Measurements from ENCODE around the gene FGD3.
"Not testable (repeated sequence)": the region's sequence is repeated elsewhere in the genome, so short reads cannot be mapped to it uniquely, and the experiment has no call there.

Gene FGD3

DNA sequence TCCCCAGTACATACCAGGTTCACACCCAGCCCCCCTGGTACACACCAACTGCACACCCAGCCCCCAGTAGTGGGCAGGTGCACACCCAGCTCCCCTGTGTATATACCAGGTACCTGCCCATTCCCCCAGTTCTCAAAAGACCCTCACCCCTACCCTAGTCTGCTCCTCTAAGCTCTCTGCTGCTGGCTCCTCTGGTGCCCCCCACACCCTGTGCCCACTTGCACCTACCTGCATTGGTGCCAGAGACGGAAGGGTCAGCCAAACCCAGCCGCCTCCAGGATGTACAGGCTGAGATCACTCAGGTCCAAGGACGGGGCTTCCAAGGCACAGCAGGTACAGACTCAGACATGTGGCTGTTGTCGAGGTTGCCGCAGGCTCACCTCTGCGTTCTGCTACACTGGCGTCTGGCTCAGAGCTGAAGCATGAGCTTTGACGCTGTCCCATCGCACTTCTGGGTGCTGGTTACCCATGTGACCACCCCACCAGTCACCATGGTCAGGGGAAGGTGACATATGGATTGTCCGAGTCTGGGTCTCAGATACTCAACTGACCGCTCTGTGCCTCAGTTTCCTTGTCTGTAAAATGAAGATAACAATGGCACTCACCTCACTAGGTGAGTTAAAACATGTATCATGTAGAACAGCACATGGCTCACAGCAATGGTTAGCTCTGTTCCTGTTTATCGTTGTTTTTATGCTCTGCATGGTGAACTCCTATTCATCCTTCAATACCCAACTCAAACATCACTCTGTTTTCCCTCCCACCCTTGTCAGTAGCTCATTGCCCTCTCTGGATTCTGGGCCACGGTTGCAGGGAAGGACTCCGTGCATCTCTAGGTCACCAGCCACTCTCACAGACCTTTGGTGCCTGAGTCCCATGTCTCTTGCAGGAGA lies 65.9 kb downstream of the FGD3 start:
- H3K4me3 ChIP-seq (ENCODE audit: low read depth in 1 of 2, low read length in 2 of 2): no peak overlapping the region
- H3K27me3 ChIP-seq (ENCODE audit: low read depth, low read length): no peaks in the 10 kb centered on the region
- H3K4me1 ChIP-seq (ENCODE audit: control insufficient read depth in 1 of 2, insufficient read depth in 2 of 2, low read length in 2 of 2): no peaks in the 10 kb centered on the region
- peaks cover 3 to 5% of the 10 kb centered on the region in 2 donors for H3K36me3 ChIP-seq (ENCODE audit: control insufficient read depth in 1 of 2, insufficient read depth in 2 of 2, low read length in 2 of 2)
- no peaks in the 10 kb centered on the region for H3K9me3 ChIP-seq (ENCODE audit: control insufficient read depth in 1 of 2, low read length in 2 of 2)
- H3K27ac ChIP-seq (ENCODE audit: low read length): no peak overlapping the region

DNA sequence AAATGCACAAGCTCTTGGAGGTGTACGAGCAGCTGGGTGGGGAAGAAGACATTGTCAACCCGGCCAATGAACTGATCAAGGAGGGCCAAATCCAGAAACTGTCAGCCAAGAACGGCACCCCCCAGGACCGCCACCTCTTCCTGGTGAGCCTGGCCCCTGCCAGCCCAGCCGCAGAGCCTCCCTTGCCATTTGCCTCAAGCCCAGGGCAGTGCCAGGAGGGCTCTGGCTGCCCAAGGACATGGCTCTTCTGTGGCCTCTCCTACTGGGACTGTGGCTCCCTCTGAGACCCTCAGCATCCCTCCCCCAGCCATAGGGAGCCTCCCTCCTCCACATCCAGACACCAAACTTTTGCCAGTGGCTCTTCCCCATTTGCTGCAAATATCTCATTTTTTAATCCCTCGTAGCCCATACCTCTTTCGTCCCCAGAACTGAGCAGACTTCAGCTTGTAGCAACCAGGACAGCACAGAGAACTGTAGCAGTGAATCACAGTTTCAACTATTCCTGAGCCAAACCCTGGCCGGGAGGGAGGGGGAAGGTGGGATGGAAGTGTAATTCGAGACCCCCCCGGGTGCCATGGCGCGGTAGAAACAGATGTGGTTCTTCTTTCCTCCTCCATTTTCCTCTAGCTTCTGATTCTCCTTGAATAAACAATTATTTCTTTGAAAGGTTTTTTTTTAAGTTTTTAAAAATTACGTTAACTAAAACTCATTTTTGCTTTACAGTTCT lies 66.7 kb downstream of the FGD3 start:
- no peaks in the 10 kb centered on the region for H3K9me3 ChIP-seq (ENCODE audit: control insufficient read depth in 1 of 2, low read length in 2 of 2)
- H3K4me3 ChIP-seq (ENCODE audit: low read depth in 1 of 2, low read length in 2 of 2): no peak overlapping the region
- H3K27me3 ChIP-seq (ENCODE audit: low read depth, low read length): no peaks in the 10 kb centered on the region
- no peak overlapping the region for H3K27ac ChIP-seq (ENCODE audit: low read length)
- H3K4me1 ChIP-seq (ENCODE audit: control insufficient read depth in 1 of 2, insufficient read depth in 2 of 2, low read length in 2 of 2): no peaks in the 10 kb centered on the region
- H3K36me3 ChIP-seq (ENCODE audit: control insufficient read depth in 1 of 2, insufficient read depth in 2 of 2, low read length in 2 of 2): peaks cover 3 to 5% of the 10 kb centered on the region in 2 donors

DNA sequence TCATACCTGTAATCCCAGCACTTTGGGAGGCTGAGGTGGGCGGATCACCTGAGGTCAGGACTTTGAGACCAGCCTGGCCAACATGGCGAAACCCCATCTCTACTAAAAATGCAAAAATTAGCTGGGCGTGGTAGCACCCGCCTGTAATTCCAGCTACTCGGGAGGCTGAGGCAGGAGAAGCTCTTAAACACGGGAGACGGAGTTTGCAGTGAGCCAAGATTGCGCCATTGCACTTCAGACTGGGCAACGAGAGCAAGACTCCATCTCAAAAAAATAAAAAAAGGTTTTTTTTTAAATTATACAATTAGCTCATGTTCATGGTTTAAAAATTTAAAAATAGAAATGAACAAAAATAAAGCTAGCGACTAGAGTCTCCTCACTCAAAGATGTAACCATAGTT lies 67.9 kb downstream of the FGD3 start:
- H3K27ac ChIP-seq (ENCODE audit: low read length); H3K36me3 ChIP-seq (ENCODE audit: control insufficient read depth in 1 of 2, insufficient read depth in 2 of 2, low read length in 2 of 2); H3K4me1 ChIP-seq (ENCODE audit: control insufficient read depth in 1 of 2, insufficient read depth in 2 of 2, low read length in 2 of 2); H3K4me3 ChIP-seq (ENCODE audit: low read depth in 1 of 2, low read length in 2 of 2); H3K9me3 ChIP-seq (ENCODE audit: control insufficient read depth in 1 of 2, low read length in 2 of 2); H3K27me3 ChIP-seq (ENCODE audit: low read depth, low read length): not testable (repeated sequence)

DNA sequence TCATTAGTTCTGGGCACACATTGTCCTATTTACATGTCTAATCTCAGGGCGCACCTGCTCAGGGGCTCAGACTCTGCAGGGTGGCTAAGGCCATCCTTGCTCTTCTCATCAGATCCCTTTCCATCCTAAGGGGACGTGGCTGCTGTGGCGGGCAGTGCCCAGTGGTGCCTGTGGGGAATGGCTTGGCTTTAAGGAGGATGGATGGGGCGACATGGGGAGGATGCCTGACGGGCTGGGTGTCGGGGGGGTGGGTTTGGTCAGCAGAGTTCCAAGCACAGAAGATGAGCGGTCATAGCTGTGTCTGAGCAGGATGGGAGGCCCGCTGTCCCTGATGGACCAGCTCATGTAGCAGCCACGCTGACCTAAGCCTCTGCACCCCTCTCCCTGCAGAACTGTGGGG lies 70.3 kb downstream of the FGD3 start:
- Histone ChIP-seq H3K4me3 (ENCODE audit: low read depth in 1 of 2, low read length in 2 of 2) (no peak overlapping the region), H3K9me3 (ENCODE audit: control insufficient read depth in 1 of 2, low read length in 2 of 2) (no peaks in the 10 kb centered on the region), H3K36me3 (ENCODE audit: control insufficient read depth in 1 of 2, insufficient read depth in 2 of 2, low read length in 2 of 2) (peaks cover 3 to 9% of the 10 kb centered on the region in 2 donors), H3K4me1 (ENCODE audit: control insufficient read depth in 1 of 2, insufficient read depth in 2 of 2, low read length in 2 of 2) (no peaks in the 10 kb centered on the region), H3K27ac (ENCODE audit: low read length) (no peak overlapping the region), H3K27me3 (ENCODE audit: low read depth, low read length) (no peaks in the 10 kb centered on the region)

DNA sequence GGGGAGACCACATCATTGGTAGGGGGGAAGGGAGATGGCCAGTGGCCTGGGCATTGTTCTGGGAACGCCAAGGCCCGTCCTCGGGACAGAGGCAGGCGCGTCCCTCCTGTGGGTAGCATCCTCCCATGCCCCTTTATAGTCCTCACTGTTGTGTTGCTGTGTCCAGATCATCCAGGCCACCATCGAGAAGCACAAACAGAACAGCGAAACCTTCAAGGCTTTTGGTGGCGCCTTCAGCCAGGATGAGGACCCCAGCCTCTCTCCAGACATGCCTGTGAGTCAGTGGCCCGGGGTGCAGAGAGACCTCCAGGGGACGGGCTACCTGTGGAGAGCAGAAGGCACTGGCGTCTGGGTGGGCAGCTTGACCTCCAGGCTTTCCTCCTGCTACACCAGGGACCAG lies 72.8 kb downstream of the FGD3 start:
- H3K27me3 ChIP-seq (ENCODE audit: low read depth, low read length): no peaks in the 10 kb centered on the region
- no peaks in the 10 kb centered on the region for H3K9me3 ChIP-seq (ENCODE audit: control insufficient read depth in 1 of 2, low read length in 2 of 2)
- no peak overlapping the region for H3K4me3 ChIP-seq (ENCODE audit: low read depth in 1 of 2, low read length in 2 of 2)
- H3K4me1 ChIP-seq (ENCODE audit: control insufficient read depth in 1 of 2, insufficient read depth in 2 of 2, low read length in 2 of 2): no peaks in the 10 kb centered on the region
- no peak overlapping the region for H3K27ac ChIP-seq (ENCODE audit: low read length)
- H3K36me3 ChIP-seq (ENCODE audit: control insufficient read depth in 1 of 2, insufficient read depth in 2 of 2, low read length in 2 of 2): peaks cover 0 to 4% of the 10 kb centered on the region in 2 donors

DNA sequence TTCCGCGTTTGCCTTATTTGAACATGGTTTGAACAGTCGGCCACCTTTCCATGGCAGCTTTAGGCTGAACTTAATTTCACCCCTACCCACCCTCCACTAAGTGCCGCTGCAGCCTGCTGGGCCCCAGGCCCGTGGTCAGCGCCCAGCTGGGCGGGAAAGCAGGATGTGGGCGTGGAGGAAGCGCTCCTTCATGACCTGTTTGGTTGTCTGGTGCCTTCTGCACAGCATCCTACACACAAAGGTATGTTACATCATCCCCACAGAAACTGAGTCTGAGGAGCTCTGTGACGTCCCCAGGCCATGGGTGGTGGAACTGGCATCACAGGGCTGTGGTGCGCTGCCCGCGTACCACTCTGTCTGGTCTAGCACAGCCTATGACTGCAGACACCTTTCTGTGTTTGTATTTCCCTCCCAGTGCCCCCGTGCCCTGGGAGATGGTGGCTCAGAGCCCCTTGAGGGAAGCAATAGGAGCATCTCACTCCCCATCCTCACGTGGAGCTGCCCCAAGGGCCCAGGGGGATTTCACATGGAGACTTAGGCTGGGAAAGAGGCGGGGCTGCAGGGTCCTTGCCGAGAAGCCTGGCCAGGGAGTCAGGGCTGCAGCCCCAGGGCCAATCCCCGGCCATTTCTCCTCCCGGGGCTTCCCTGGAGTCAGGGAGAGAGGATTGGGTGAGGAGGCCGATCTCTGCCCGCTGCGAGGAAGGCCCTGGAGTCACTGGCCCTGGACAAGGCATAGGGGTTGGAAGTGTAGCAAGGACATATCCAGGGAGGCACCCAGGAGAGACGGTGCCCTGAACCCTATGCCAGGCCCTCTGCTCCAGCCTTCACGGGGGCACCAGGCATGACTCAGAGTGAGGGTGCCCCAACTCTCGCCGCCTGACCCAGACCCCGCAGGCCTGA lies 73.7 kb downstream of the FGD3 start:
- Histone ChIP-seq H3K27ac (ENCODE audit: low read length) (no peak overlapping the region), H3K9me3 (ENCODE audit: control insufficient read depth in 1 of 2, low read length in 2 of 2) (no peaks in the 10 kb centered on the region), H3K4me1 (ENCODE audit: control insufficient read depth in 1 of 2, insufficient read depth in 2 of 2, low read length in 2 of 2) (no peaks in the 10 kb centered on the region), H3K27me3 (ENCODE audit: low read depth, low read length) (no peaks in the 10 kb centered on the region), H3K4me3 (ENCODE audit: low read depth in 1 of 2, low read length in 2 of 2) (no peak overlapping the region), H3K36me3 (ENCODE audit: control insufficient read depth in 1 of 2, insufficient read depth in 2 of 2, low read length in 2 of 2) (peaks cover 0 to 4% of the 10 kb centered on the region in 2 donors)

DNA sequence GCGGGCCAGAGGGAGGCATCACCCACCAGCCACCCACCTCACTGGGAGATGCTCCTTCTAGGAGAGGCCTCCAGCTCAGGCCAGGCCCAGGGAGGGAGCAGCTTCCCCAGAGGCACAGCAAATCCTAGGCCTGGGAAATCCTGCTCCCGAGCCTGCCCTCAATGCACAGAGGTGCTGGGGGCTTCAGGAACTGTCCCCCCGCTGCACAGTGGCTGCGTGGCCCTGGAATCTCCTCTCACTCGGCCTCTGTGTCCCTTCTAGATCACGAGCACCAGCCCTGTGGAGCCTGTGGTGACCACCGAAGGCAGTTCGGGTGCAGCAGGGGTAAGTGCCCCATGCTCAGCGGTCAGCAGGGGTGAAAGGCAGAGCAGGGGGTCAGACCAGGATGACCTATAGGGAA lies 74.7 kb downstream of the FGD3 start:
- no peak overlapping the region for H3K4me3 ChIP-seq (ENCODE audit: low read depth in 1 of 2, low read length in 2 of 2)
- no peak overlapping the region for H3K27ac ChIP-seq (ENCODE audit: low read length)
- peaks cover 0 to 4% of the 10 kb centered on the region in 2 donors for H3K36me3 ChIP-seq (ENCODE audit: control insufficient read depth in 1 of 2, insufficient read depth in 2 of 2, low read length in 2 of 2)
- H3K27me3 ChIP-seq (ENCODE audit: low read depth, low read length): no peaks in the 10 kb centered on the region
- no peaks in the 10 kb centered on the region for H3K9me3 ChIP-seq (ENCODE audit: control insufficient read depth in 1 of 2, low read length in 2 of 2)
- no peaks in the 10 kb centered on the region for H3K4me1 ChIP-seq (ENCODE audit: control insufficient read depth in 1 of 2, insufficient read depth in 2 of 2, low read length in 2 of 2)

DNA sequence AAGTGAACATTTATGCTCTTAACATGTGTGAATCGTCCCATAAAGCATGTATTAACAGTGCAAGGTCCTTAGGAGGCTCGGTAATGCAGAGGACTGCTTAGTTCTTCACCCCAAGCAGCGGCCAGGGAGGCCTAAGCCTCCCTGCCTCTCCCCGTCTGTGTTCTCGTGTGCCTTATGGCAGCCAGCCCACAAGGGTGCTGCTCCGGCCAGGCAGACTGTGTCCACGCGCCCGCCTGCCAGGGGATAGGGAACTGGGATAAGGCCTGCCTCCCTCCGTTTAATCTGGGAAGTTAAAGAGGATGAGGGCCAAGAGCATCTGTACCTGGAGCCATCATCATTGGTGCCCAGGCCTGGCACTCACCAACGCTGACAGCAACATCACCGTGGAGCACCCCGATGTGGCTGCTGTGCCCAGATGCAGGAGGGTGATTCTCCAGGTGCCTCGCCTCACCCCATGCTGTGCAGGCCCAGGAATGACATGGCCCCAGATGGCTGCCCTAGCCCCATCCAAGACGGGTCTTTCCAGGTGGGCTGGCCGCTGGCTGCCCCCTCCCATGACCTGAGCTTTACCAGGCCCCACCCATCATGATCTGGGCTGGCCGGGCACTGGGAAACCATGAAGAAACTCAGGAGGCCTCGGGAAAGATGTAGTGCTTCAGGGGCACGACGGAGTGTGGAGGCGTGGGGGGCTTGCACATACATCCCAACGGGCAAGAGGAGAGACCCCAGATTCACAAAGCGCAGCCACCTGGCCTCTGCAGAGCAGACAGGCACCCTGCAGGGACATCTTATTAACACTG lies 75.6 kb downstream of the FGD3 start:
- Histone ChIP-seq H3K36me3 (ENCODE audit: control insufficient read depth in 1 of 2, insufficient read depth in 2 of 2, low read length in 2 of 2) (peaks cover 0 to 4% of the 10 kb centered on the region in 2 donors), H3K27ac (ENCODE audit: low read length) (no peak overlapping the region), H3K9me3 (ENCODE audit: control insufficient read depth in 1 of 2, low read length in 2 of 2) (no peaks in the 10 kb centered on the region)

DNA sequence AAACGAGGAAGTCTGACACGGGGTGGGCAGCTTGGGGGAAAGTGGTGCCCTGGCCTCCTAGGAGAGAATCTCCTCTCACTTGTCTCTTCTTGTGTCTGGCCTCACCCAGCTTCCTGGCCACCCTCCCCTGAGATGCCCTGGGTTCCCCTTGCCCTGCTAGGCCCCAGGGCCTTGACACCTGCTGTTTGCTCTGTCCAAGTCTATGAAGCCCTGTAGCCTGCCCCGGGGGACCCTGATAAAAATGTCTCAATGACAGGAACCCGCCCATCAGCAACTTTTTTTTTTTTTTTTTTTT lies 76.1 kb downstream of the FGD3 start:
- Histone ChIP-seq H3K9me3 (ENCODE audit: control insufficient read depth in 1 of 2, low read length in 2 of 2) (no peaks in the 10 kb centered on the region), H3K4me3 (ENCODE audit: low read depth in 1 of 2, low read length in 2 of 2) (no peak overlapping the region), H3K36me3 (ENCODE audit: control insufficient read depth in 1 of 2, insufficient read depth in 2 of 2, low read length in 2 of 2) (peaks cover 0 to 4% of the 10 kb centered on the region in 2 donors), H3K4me1 (ENCODE audit: control insufficient read depth in 1 of 2, insufficient read depth in 2 of 2, low read length in 2 of 2) (no peaks in the 10 kb centered on the region), H3K27ac (ENCODE audit: low read length) (no peak overlapping the region), H3K27me3 (ENCODE audit: low read depth, low read length) (no peaks in the 10 kb centered on the region)

More for the DNA sequence above, 75.6 kb downstream of the FGD3 start:
- no peaks in the 10 kb centered on the region for H3K4me1 ChIP-seq (ENCODE audit: control insufficient read depth in 1 of 2, insufficient read depth in 2 of 2, low read length in 2 of 2)
- no peaks in the 10 kb centered on the region for H3K27me3 ChIP-seq (ENCODE audit: low read depth, low read length)
- no peak overlapping the region for H3K4me3 ChIP-seq (ENCODE audit: low read depth in 1 of 2, low read length in 2 of 2)

DNA sequence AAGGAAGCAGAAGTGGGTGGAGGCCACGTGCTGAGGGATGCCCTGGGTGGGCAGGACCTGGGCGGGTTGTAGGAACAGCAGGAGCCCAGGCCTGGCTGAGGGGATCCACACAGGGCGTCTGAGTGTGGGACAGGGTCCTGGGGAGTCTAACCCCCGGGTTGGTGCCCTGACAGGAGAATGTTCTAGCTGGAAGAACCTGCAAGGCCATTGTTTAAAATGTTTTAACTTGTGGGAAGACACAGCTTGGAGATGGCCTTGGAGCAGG lies 77.3 kb downstream of the FGD3 start:
- H3K27ac ChIP-seq (ENCODE audit: low read length): no peak overlapping the region
- H3K36me3 ChIP-seq (ENCODE audit: control insufficient read depth in 1 of 2, insufficient read depth in 2 of 2, low read length in 2 of 2): peaks cover 0 to 4% of the 10 kb centered on the region in 2 donors
- no peaks in the 10 kb centered on the region for H3K4me1 ChIP-seq (ENCODE audit: control insufficient read depth in 1 of 2, insufficient read depth in 2 of 2, low read length in 2 of 2)
- H3K27me3 ChIP-seq (ENCODE audit: low read depth, low read length): no peaks in the 10 kb centered on the region
- H3K4me3 ChIP-seq (ENCODE audit: low read depth in 1 of 2, low read length in 2 of 2): no peak overlapping the region
- no peaks in the 10 kb centered on the region for H3K9me3 ChIP-seq (ENCODE audit: control insufficient read depth in 1 of 2, low read length in 2 of 2)

Data from muscle layer of duodenum (tissue), 2 donors.